Neuronal stem cell (in vitro differentiated cells): Measurements from ENCODE around the gene DHX58.

Source experiments
- DNase-seq: peaks from one replicate; pipeline ENCODE4 v3.0.0-alpha.2; 2013; ENCODE audit warnings: low spot score
- H2AFZ ChIP-seq: one replicate; pipeline ENCODE4 v1.6.1; 2013; ENCODE audit warnings: mild to moderate bottlenecking, low read length, inconsistent platforms
- H2AK5ac ChIP-seq: 2 replicates; pipeline ENCODE4 v1.6.1; 2013; ENCODE audit warnings: low read depth, mild to moderate bottlenecking, inconsistent platforms, low read length, moderate library complexity, mixed read lengths
- H2BK120ac ChIP-seq: 2 replicates; pipeline ENCODE4 v1.6.1; 2013; ENCODE audit warnings: low read depth, mild to moderate bottlenecking, inconsistent platforms, low read length, moderate library complexity, mixed read lengths
- H2BK12ac ChIP-seq: one replicate; pipeline ENCODE4 v1.6.1; 2013; ENCODE audit warnings: low read length, inconsistent platforms
- H2BK15ac ChIP-seq: 2 replicates; pipeline ENCODE4 v1.6.1; 2013; ENCODE audit warnings: mild to moderate bottlenecking, low read length, inconsistent platforms, mixed read lengths
- H2BK5ac ChIP-seq: one replicate; pipeline ENCODE4 v1.6.1; 2013; ENCODE audit warnings: inconsistent platforms, mild to moderate bottlenecking, low read length, moderate library complexity
- H3K14ac ChIP-seq: one replicate; pipeline ENCODE4 v1.6.1; 2013; ENCODE audit warnings: low read length, inconsistent platforms
- H3K18ac ChIP-seq: 2 replicates; pipeline ENCODE4 v1.6.1; 2013; ENCODE audit warnings: low read length, inconsistent platforms
- H3K23ac ChIP-seq: 2 replicates; pipeline ENCODE4 v1.6.1; 2013; ENCODE audit warnings: low read depth, mild to moderate bottlenecking, mixed read lengths, low read length, inconsistent platforms; ENCODE audit not compliant: poor library complexity
- H3K27ac ChIP-seq: replicated peaks from 3 replicates; pipeline ENCODE4 v1.5.1; 2013; ENCODE audit warnings: low read length, inconsistent platforms
- H3K27me3 ChIP-seq, 3 experiments: 2 replicates each; pipeline ENCODE4 v1.6.1; 2013; ENCODE audit warnings: low read length in 3 of 3, mild to moderate bottlenecking in 2 of 3, inconsistent platforms in 1 of 3, low read depth in 1 of 3, mixed read lengths in 1 of 3, moderate library complexity in 1 of 3; ENCODE audit not compliant: control insufficient read depth in 3 of 3, insufficient read depth in 3 of 3
- H3K36me3 ChIP-seq, 2 donors: replicated peaks in 1 of 2; 2 replicates each; pipeline ENCODE4 v1.6.1; 2013; ENCODE audit warnings: low read length in 2 of 2; ENCODE audit not compliant: control insufficient read depth in 2 of 2, insufficient read depth in 2 of 2
- H3K4ac ChIP-seq: 2 replicates; pipeline ENCODE4 v1.6.1; 2013; ENCODE audit warnings: inconsistent platforms, mild to moderate bottlenecking, low read length, moderate library complexity
- H3K4me1 ChIP-seq, 2 donors: 1 replicate in 1 of 2; 2 replicates in 1 of 2; pipeline ENCODE4 v1.6.1; 2013; ENCODE audit warnings: low read length in 2 of 2, low read depth in 1 of 2; ENCODE audit not compliant: control insufficient read depth in 2 of 2, insufficient read depth in 1 of 2
- H3K4me2 ChIP-seq: one replicate; pipeline ENCODE4 v1.6.1; 2013; ENCODE audit warnings: mild to moderate bottlenecking, low read length, inconsistent platforms; ENCODE audit not compliant: insufficient read depth, poor library complexity, severe bottlenecking
- H3K4me3 ChIP-seq, 2 donors: 2 replicates each; pipeline ENCODE4 v1.5.1; 2013; ENCODE audit warnings: low read length in 2 of 2, mild to moderate bottlenecking in 2 of 2, inconsistent platforms in 1 of 2, moderate library complexity in 1 of 2
- H3K79me1 ChIP-seq: one replicate; pipeline ENCODE4 v1.6.1; 2013; ENCODE audit warnings: low read depth, mild to moderate bottlenecking, inconsistent platforms, low read length, moderate library complexity
- H3K9ac ChIP-seq: one replicate; pipeline ENCODE4 v1.6.1; 2013; ENCODE audit warnings: mild to moderate bottlenecking, low read depth, low read length, inconsistent platforms; ENCODE audit not compliant: poor library complexity
- H3K9me3 ChIP-seq, 2 donors: replicated peaks in 1 of 2; 2 replicates each; pipeline versions ENCODE3 to v1.6.1; 2013; ENCODE audit warnings: low read length in 2 of 2, mild to moderate bottlenecking in 2 of 2, inconsistent platforms in 1 of 2, low read depth in 1 of 2, mixed read lengths in 1 of 2, moderate library complexity in 1 of 2; ENCODE audit not compliant: control insufficient read depth in 2 of 2, insufficient read depth in 1 of 2
- H4K8ac ChIP-seq: one replicate; pipeline ENCODE4 v1.6.1; 2013; ENCODE audit warnings: low read depth, mild to moderate bottlenecking, inconsistent platforms, low read length, moderate library complexity
- H4K91ac ChIP-seq: one replicate; pipeline ENCODE4 v1.6.1; 2013; ENCODE audit warnings: low read length, low read depth, mild to moderate bottlenecking, inconsistent platforms; ENCODE audit not compliant: poor library complexity
- WGBS, 2 donors: extraction: QIAGEN DNeasy Blood & Tissue Kit; methylation state at CpG; one replicate each; pipeline ENCODE4 v1.1.7; 2013; ENCODE audit warnings: missing lambda C conversion rate in 2 of 2, mixed read lengths in 1 of 2; ENCODE audit not compliant: insufficient read length in 2 of 2, insufficient replicate concordance in 1 of 2; ENCODE audit errors: extremely low coverage in 2 of 2; 5-methylcytosine and 5-hydroxymethylcytosine counted together

Gene DHX58

GRCh38 chr17:42131981-42132432, 19.5 kb upstream of the DHX58 start:
- H2BK15ac ChIP-seq = no peak overlapping the region
- H3K4ac ChIP-seq = no peak overlapping the region
- no peak overlapping the region for H2BK5ac ChIP-seq
- no peak overlapping the region for H4K8ac ChIP-seq
- H4K91ac ChIP-seq = no peak overlapping the region
- no peaks in the 10 kb centered on the region for H3K79me1 ChIP-seq
- H3K4me3 ChIP-seq = no peak overlapping the region
- H3K18ac ChIP-seq = no peak overlapping the region
- no CpG with 5 or more reads among the region's 4 CpGs for WGBS, 2 donors
- no peak overlapping the region for H3K9ac ChIP-seq
- H3K4me2 ChIP-seq = no peak overlapping the region
- no peak overlapping the region for H3K14ac ChIP-seq
- H3K27ac ChIP-seq = no peak overlapping the region
- H2AK5ac ChIP-seq = no peak overlapping the region
- H3K4me1 ChIP-seq = no peaks in the 10 kb centered on the region
- H2AFZ ChIP-seq = no peak overlapping the region
- peaks cover 22 to 75% of the 10 kb centered on the region in 2 donors for H3K36me3 ChIP-seq
- H2BK12ac ChIP-seq = no peak overlapping the region
- no peaks in the 10 kb centered on the region for H3K27me3 ChIP-seq
- no peak overlapping the region for H3K23ac ChIP-seq
- H2BK120ac ChIP-seq = no peak overlapping the region
- no peak for DNase-seq
- H3K9me3 ChIP-seq = no peaks in the 10 kb centered on the region

- Histone ChIP-seq H3K4me1 (no peaks in the 10 kb centered on the region), H3K9me3 (no peaks in the 10 kb centered on the region), H3K14ac (no peak overlapping the region), H2BK12ac (no peak overlapping the region), H3K4me2 (no peak overlapping the region), H3K27me3 (no peaks in the 10 kb centered on the region), H2BK15ac (no peak overlapping the region), H2AK5ac (no peak overlapping the region), H2BK120ac (no peak overlapping the region), H3K4ac (no peak overlapping the region), H3K23ac (no peak overlapping the region), H3K4me3 (no peak overlapping the region), H3K9ac (no peak overlapping the region), H3K18ac (no peak overlapping the region), H3K79me1 (no peaks in the 10 kb centered on the region), H3K27ac (no peak overlapping the region), H4K8ac (no peak overlapping the region), H3K36me3 (peaks cover 23 to 76% of the 10 kb centered on the region in 2 donors), H2BK5ac (no peak overlapping the region), H4K91ac (no peak overlapping the region), H2AFZ (no peak overlapping the region)
- DNase-seq = no peak
- 100% methylated on average over 1 of the region's 4 CpGs; no CpG with 5 or more reads in 1 of the 2 donors for WGBS, 2 donors
Observed at GRCh38 chr17:42131232-42131631, 18.7 kb upstream of the DHX58 start.

DNA sequence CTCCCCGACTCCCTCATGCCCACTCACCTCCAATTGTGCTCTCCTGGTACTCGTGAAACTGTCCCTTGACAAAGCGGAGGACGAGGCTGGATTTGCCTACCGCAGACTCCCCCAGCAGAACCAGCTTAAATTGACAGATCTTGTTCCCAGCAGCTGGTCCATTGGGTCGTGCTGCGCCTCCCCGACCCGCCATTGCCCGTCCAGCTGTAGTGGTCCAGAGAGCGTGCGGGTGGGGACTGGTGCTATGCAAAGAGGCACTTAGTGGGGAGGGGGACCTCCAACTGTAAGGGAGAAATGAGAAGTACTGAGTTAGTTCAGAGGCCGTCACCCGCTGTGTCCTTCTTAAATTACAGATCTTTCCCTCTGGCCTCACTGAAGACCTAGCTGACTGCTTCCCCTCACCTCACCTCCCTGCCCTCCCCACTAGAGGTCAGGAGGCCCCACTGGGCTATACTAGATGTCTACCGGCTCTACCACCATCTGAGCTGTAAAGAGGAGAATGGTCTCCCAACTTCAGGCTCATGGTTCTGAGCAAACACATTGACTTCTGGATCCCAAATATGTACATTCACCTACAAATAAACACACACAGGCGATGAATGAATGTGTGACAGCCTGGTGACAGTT, 17.9 kb upstream of the DHX58 start:
- no peak overlapping the region for H2BK5ac ChIP-seq
- no peak overlapping the region for H2BK12ac ChIP-seq
- no peak overlapping the region for H3K4me3 ChIP-seq
- H3K9me3 ChIP-seq = no peaks in the 10 kb centered on the region
- no peak overlapping the region for H2BK120ac ChIP-seq
- peaks cover 26 to 76% of the 10 kb centered on the region in 2 donors for H3K36me3 ChIP-seq
- no peaks in the 10 kb centered on the region for H3K4me1 ChIP-seq
- H3K4me2 ChIP-seq = no peak overlapping the region
- WGBS, 2 donors = no CpG with 5 or more reads among the region's 16 CpGs
- no peak overlapping the region for H4K8ac ChIP-seq
- DNase-seq = no peak
- no peaks in the 10 kb centered on the region for H3K79me1 ChIP-seq
- H2BK15ac ChIP-seq = no peak overlapping the region
- no peak overlapping the region for H2AFZ ChIP-seq
- H3K27ac ChIP-seq = no peak overlapping the region
- H3K18ac ChIP-seq = no peak overlapping the region
- no peak overlapping the region for H4K91ac ChIP-seq
- H3K14ac ChIP-seq = no peak overlapping the region
- no peak overlapping the region for H3K9ac ChIP-seq
- no peaks in the 10 kb centered on the region for H3K27me3 ChIP-seq
- H3K23ac ChIP-seq = no peak overlapping the region
- H2AK5ac ChIP-seq = no peak overlapping the region
- no peak overlapping the region for H3K4ac ChIP-seq

- H3K79me1 ChIP-seq = no peaks in the 10 kb centered on the region
- H3K36me3 ChIP-seq = peaks cover 31 to 84% of the 10 kb centered on the region in 2 donors
- no peak overlapping the region for H3K18ac ChIP-seq
- no peak overlapping the region for H2BK5ac ChIP-seq
- H3K4me2 ChIP-seq = no peak overlapping the region
- WGBS, 2 donors = no CpG with 5 or more reads among the region's 8 CpGs
- no peak overlapping the region for H2BK15ac ChIP-seq
- no peak overlapping the region for H2BK120ac ChIP-seq
- H3K23ac ChIP-seq = no peak overlapping the region
- no peak overlapping the region for H3K4me3 ChIP-seq
- no peak overlapping the region for H4K8ac ChIP-seq
- no peak overlapping the region for H2AK5ac ChIP-seq
- no peak overlapping the region for H3K27ac ChIP-seq
- H4K91ac ChIP-seq = no peak overlapping the region
- no peak overlapping the region for H2AFZ ChIP-seq
- H3K4ac ChIP-seq = no peak overlapping the region
- H3K4me1 ChIP-seq = no peaks in the 10 kb centered on the region
- DNase-seq = no peak
- no peaks in the 10 kb centered on the region for H3K27me3 ChIP-seq
- no peak overlapping the region for H2BK12ac ChIP-seq
- H3K14ac ChIP-seq = no peak overlapping the region
- H3K9ac ChIP-seq = no peak overlapping the region
- no peaks in the 10 kb centered on the region for H3K9me3 ChIP-seq
Observed at GRCh38 chr17:42129109-42129837, 16.8 kb upstream of the DHX58 start.
